ENCODE data around the gene SIK3.

Gene SIK3

GRCh38 chr11:116928102-116928777, 170.0 kb downstream of the SIK3 start:
- FAIRE-seq: no peak

GRCh38 chr11:116927163-116927974, 170.9 kb downstream of the SIK3 start:
- no peak for FAIRE-seq

GRCh38 chr11:116925050-116925449, 173.2 kb downstream of the SIK3 start:
- FAIRE-seq: no peak

- no peak for FAIRE-seq
These were observed 179.1 kb downstream of the SIK3 start for GRCh38 chr11:116918925-116919655.

- no peak for FAIRE-seq
These were observed 180.6 kb downstream of the SIK3 start for GRCh38 chr11:116917632-116918031.

- no peak for FAIRE-seq
These were observed 181.3 kb downstream of the SIK3 start for GRCh38 chr11:116916886-116917285.

GRCh38 chr11:116916052-116916451, 182.2 kb downstream of the SIK3 start:
- no peak for FAIRE-seq

- FAIRE-seq: peak; percentile 18
These were observed 185.2 kb downstream of the SIK3 start for GRCh38 chr11:116913000-116913399.

- no peak for FAIRE-seq
These were observed 186.1 kb downstream of the SIK3 start for GRCh38 chr11:116911976-116912734.

GRCh38 chr11:116910847-116911246, 187.4 kb downstream of the SIK3 start:
- FAIRE-seq: no peak

GRCh38 chr11:116910378-116910777, 187.8 kb downstream of the SIK3 start:
- FAIRE-seq: no peak

GRCh38 chr11:116909245-116909644, 189.0 kb downstream of the SIK3 start:
- no peak for FAIRE-seq

GRCh38 chr11:116906479-116906878, 191.7 kb downstream of the SIK3 start:
- FAIRE-seq: no peak

- FAIRE-seq: no peak
These were observed 195.1 kb downstream of the SIK3 start for GRCh38 chr11:116903090-116903489.

- no peak for FAIRE-seq
These were observed 196.1 kb downstream of the SIK3 start for GRCh38 chr11:116901964-116902688.

- FAIRE-seq: no peak
These were observed 197.0 kb downstream of the SIK3 start for GRCh38 chr11:116901211-116901610.

GRCh38 chr11:116896211-116896610, 202.0 kb downstream of the SIK3 start:
- FAIRE-seq: no peak

GRCh38 chr11:116895048-116895757, 203.0 kb downstream of the SIK3 start:
- FAIRE-seq: no peak

GRCh38 chr11:116893906-116894305, 204.3 kb downstream of the SIK3 start:
- FAIRE-seq: no peak

- no peak for FAIRE-seq
These were observed 204.8 kb downstream of the SIK3 start for GRCh38 chr11:116893437-116893836.

GRCh38 chr11:116892374-116892773, 205.9 kb downstream of the SIK3 start:
- no peak for FAIRE-seq

Data from colon (tissue), 2 donors.